ENCODE measurements around the gene LRRC66. TPM values are rescaled to one million over a fixed set of nuclear protein-coding genes. Genes with fewer than 3 reads are reported as not detected.

Gene LRRC66
- total and polyA plus RNA-seq, 8 donors: 0.12 to 5.1 (median 2.5) TPM; not detected in 2

GRCh38 chr4:52016981-52017380 lies 3.2 kb downstream of the LRRC66 start:
- no peak overlapping the region for H3K4me3 ChIP-seq
- intact Hi-C loops (cut with DNase I; ENCODE audit: low total_unique reads): no loop called here
- peaks cover 0 to 11% (median 0%) of the 10 kb centered on the region in 4 donors for H3K4me1 ChIP-seq
- peaks cover 0 to 11% (median under 1%) of the 10 kb centered on the region in 4 donors for H3K36me3 ChIP-seq
- WGBS, 5 donors: 49 to 63% (median 55%) methylated on average over 3 of the region's 3 CpGs
- no peak for TF ChIP-seq CTCF (IDR thresholded peaks at IDR 0.05)
- no peak for TF ChIP-seq POLR2A (IDR thresholded peaks at IDR 0.05)
- TF ChIP-seq EP300 (IDR thresholded peaks at IDR 0.05): no peak
- TF ChIP-seq POLR2AphosphoS5 (IDR thresholded peaks at IDR 0.05): no peak
- peak in 1 of 2 donors; percentile 19 for DNase-seq
- no peaks in the 10 kb centered on the region for H3K27me3 ChIP-seq
- H3K27ac ChIP-seq: peak overlapping the region in 2 of 5 donors; percentile 32 to 58
- H3K9me3 ChIP-seq: no peaks in the 10 kb centered on the region

GRCh38 chr4:52015366-52015765 lies 4.8 kb downstream of the LRRC66 start:
- intact Hi-C loops (cut with DNase I; ENCODE audit: low total_unique reads): no loop called here
- no peaks in the 10 kb centered on the region for H3K27me3 ChIP-seq
- 76 to 83% (median 81%) methylated on average over 7 of the region's 7 CpGs for WGBS, 5 donors
- no peak overlapping the region for H3K27ac ChIP-seq
- H3K36me3 ChIP-seq: peaks cover 0 to 3% (median 0%) of the 10 kb centered on the region in 4 donors
- no peaks in the 10 kb centered on the region for H3K9me3 ChIP-seq
- no peak for TF ChIP-seq CTCF (IDR thresholded peaks at IDR 0.05)
- TF ChIP-seq POLR2AphosphoS5 (IDR thresholded peaks at IDR 0.05): no peak
- TF ChIP-seq POLR2A (IDR thresholded peaks at IDR 0.05): no peak
- no peak for TF ChIP-seq EP300 (IDR thresholded peaks at IDR 0.05)
- no peak overlapping the region for H3K4me3 ChIP-seq
- peak in 1 of 2 donors; percentile 24 for DNase-seq
- H3K4me1 ChIP-seq: peaks cover 0 to 11% (median 0%) of the 10 kb centered on the region in 4 donors

- H3K27me3 ChIP-seq: no peaks in the 10 kb centered on the region
- no peak overlapping the region for H3K4me3 ChIP-seq
- peaks cover 0 to 7% (median 0%) of the 10 kb centered on the region in 4 donors for H3K4me1 ChIP-seq
- intact Hi-C loops (cut with DNase I; ENCODE audit: low total_unique reads): no loop called here
- TF ChIP-seq CTCF (IDR thresholded peaks at IDR 0.05) (no peak), POLR2A (IDR thresholded peaks at IDR 0.05) (no peak)
- no peak overlapping the region for H3K27ac ChIP-seq
- 35 to 61% (median 47%) methylated on average over 1 of the region's 1 CpG for WGBS, 5 donors
- no peaks in the 10 kb centered on the region for H3K9me3 ChIP-seq
- DNase-seq: no peak
- peaks cover 0 to 3% (median 0%) of the 10 kb centered on the region in 4 donors for H3K36me3 ChIP-seq
Measured at GRCh38 chr4:52014903-52015302, 5.3 kb downstream of the LRRC66 start.

- H3K9me3 ChIP-seq: no peaks in the 10 kb centered on the region
- no peak overlapping the region for H3K4me3 ChIP-seq
- WGBS, 5 donors: 34 to 69% (median 51%) methylated on average over 1 of the region's 1 CpG
- no peaks in the 10 kb centered on the region for H3K27me3 ChIP-seq
- no peak for TF ChIP-seq EP300 (IDR thresholded peaks at IDR 0.05)
- no peak for TF ChIP-seq CTCF (IDR thresholded peaks at IDR 0.05)
- TF ChIP-seq POLR2AphosphoS5 (IDR thresholded peaks at IDR 0.05): no peak
- TF ChIP-seq POLR2A (IDR thresholded peaks at IDR 0.05): no peak
- no peak for DNase-seq
- no peak overlapping the region for H3K27ac ChIP-seq
- H3K4me1 ChIP-seq: peaks cover 0 to 7% (median 0%) of the 10 kb centered on the region in 4 donors
- intact Hi-C loops (cut with DNase I; ENCODE audit: low total_unique reads): no loop called here
- peaks cover 0 to 3% (median 0%) of the 10 kb centered on the region in 4 donors for H3K36me3 ChIP-seq
Measured at GRCh38 chr4:52012651-52013050, 7.5 kb downstream of the LRRC66 start.

Data from stomach (tissue), 9 donors.